ENCODE measurements around the gene PRPH.
"Not testable (repeated sequence)": the region's sequence is repeated elsewhere in the genome, so short reads cannot be mapped to it uniquely, and the experiment has no call there.

Gene PRPH

DNA sequence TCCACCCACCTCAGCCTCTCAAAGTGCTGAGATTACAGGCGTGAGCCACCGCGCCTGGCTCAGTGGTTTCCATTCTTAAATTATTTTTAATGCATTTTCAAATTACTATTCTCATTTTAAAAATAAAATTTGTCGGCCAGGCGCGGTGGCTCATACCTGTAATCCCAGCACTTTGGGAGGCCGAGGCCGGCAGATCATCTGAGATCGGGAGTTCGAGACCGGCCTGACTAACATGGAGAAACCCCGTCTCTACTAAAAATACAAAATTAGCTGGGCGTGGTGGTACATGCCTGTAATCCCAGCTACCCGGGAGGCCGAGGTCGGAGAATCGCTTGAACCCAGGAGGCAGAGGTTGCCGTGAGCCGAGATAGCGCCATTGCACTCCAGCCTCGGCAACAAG, 38.8 kb downstream of the PRPH start:
- WGBS, 2 experiments = 91 to 93% methylated on average over 19 to 20 of the region's 21 CpGs
- not testable (repeated sequence) for H3K9me3 ChIP-seq (ENCODE audit: control insufficient read depth, low read length); H3K27ac ChIP-seq (ENCODE audit: insufficient read depth, low read depth, low read length, poor library complexity, severe bottlenecking); H3K4me3 ChIP-seq (ENCODE audit: insufficient read depth, low read depth, low read length)
- Histone ChIP-seq H3K4me1 (ENCODE audit: control insufficient read depth, insufficient read depth, low read length) (peaks cover 10% of the 10 kb centered on the region), H3K27me3 (ENCODE audit: control insufficient read depth, insufficient read depth, low read length, poor library complexity, severe bottlenecking) (peaks cover 71% of the 10 kb centered on the region), H3K36me3 (ENCODE audit: control insufficient read depth, insufficient read depth, low read length) (peaks cover 19% of the 10 kb centered on the region)

GRCh38 chr12:49334226-49334625, 39.3 kb downstream of the PRPH start:
- Histone ChIP-seq H3K4me3 (ENCODE audit: insufficient read depth, low read depth, low read length) (no peak overlapping the region), H3K36me3 (ENCODE audit: control insufficient read depth, insufficient read depth, low read length) (peaks cover 14% of the 10 kb centered on the region), H3K9me3 (ENCODE audit: control insufficient read depth, low read length) (no peaks in the 10 kb centered on the region), H3K4me1 (ENCODE audit: control insufficient read depth, insufficient read depth, low read length) (peaks cover 10% of the 10 kb centered on the region), H3K27ac (ENCODE audit: insufficient read depth, low read depth, low read length, poor library complexity, severe bottlenecking) (no peak overlapping the region), H3K27me3 (ENCODE audit: control insufficient read depth, insufficient read depth, low read length, poor library complexity, severe bottlenecking) (peaks cover 75% of the 10 kb centered on the region)
- 89 to 90% methylated on average over 19 of the region's 19 CpGs for WGBS, 2 experiments

DNA sequence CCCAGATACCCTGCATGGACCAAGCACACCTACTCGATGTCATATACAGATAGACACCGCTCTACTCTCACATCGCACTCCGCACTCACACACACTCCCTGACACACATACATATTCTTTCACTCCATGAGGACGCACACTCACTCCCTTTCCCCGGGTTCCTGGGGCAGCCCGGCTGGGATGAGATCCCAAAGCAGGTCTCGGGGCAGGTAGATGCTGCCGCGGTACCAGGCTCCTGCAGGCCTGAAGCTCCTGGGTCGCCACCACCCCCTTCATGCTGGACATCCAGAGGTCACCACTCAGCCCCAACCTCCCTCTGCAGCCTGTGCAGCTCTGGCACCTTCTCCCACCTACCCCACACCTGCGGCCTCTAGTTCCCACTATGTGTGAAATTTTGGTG, 39.7 kb downstream of the PRPH start:
- Histone ChIP-seq H3K4me3 (ENCODE audit: insufficient read depth, low read depth, low read length) (no peak overlapping the region), H3K27me3 (ENCODE audit: control insufficient read depth, insufficient read depth, low read length, poor library complexity, severe bottlenecking) (peaks cover 80% of the 10 kb centered on the region), H3K9me3 (ENCODE audit: control insufficient read depth, low read length) (no peaks in the 10 kb centered on the region), H3K36me3 (ENCODE audit: control insufficient read depth, insufficient read depth, low read length) (peaks cover 10% of the 10 kb centered on the region), H3K27ac (ENCODE audit: insufficient read depth, low read depth, low read length, poor library complexity, severe bottlenecking) (no peak overlapping the region), H3K4me1 (ENCODE audit: control insufficient read depth, insufficient read depth, low read length) (peaks cover 10% of the 10 kb centered on the region)
- WGBS, 2 experiments = 87 to 88% methylated on average over 12 of the region's 12 CpGs

GRCh38 chr12:49335118-49335954, 40.4 kb downstream of the PRPH start:
- H3K27ac ChIP-seq (ENCODE audit: insufficient read depth, low read depth, low read length, poor library complexity, severe bottlenecking) = no peak overlapping the region
- H3K4me3 ChIP-seq (ENCODE audit: insufficient read depth, low read depth, low read length) = no peak overlapping the region
- peaks cover 86% of the 10 kb centered on the region for H3K27me3 ChIP-seq (ENCODE audit: control insufficient read depth, insufficient read depth, low read length, poor library complexity, severe bottlenecking)
- peaks cover 10% of the 10 kb centered on the region for H3K4me1 ChIP-seq (ENCODE audit: control insufficient read depth, insufficient read depth, low read length)
- peaks cover 6% of the 10 kb centered on the region for H3K36me3 ChIP-seq (ENCODE audit: control insufficient read depth, insufficient read depth, low read length)
- no peaks in the 10 kb centered on the region for H3K9me3 ChIP-seq (ENCODE audit: control insufficient read depth, low read length)
- 79 to 81% methylated on average over 16 of the region's 16 CpGs for WGBS, 2 experiments

- Histone ChIP-seq H3K27me3 (ENCODE audit: control insufficient read depth, insufficient read depth, low read length, poor library complexity, severe bottlenecking) (peaks cover 94% of the 10 kb centered on the region), H3K9me3 (ENCODE audit: control insufficient read depth, low read length) (no peaks in the 10 kb centered on the region), H3K36me3 (ENCODE audit: control insufficient read depth, insufficient read depth, low read length) (no peaks in the 10 kb centered on the region), H3K4me3 (ENCODE audit: insufficient read depth, low read depth, low read length) (no peak overlapping the region), H3K4me1 (ENCODE audit: control insufficient read depth, insufficient read depth, low read length) (peaks cover 13% of the 10 kb centered on the region), H3K27ac (ENCODE audit: insufficient read depth, low read depth, low read length, poor library complexity, severe bottlenecking) (no peak overlapping the region)
- 23 to 28% methylated on average over 72 of the region's 72 CpGs for WGBS, 2 experiments
Observed at GRCh38 chr12:49335955-49336644, 41.2 kb downstream of the PRPH start.

- peaks cover 20% of the 10 kb centered on the region for H3K4me1 ChIP-seq (ENCODE audit: control insufficient read depth, insufficient read depth, low read length)
- no peak within 1 kb of the TSS for H3K27ac ChIP-seq (ENCODE audit: insufficient read depth, low read depth, low read length, poor library complexity, severe bottlenecking)
- WGBS, 2 experiments = 3% methylated on average over 65 of the region's 65 CpGs
Observed at GRCh38 chr12:49336645-49337584, 42.0 kb downstream of the PRPH start, which contains the start of gene C1QL4. C1QL4 (minus strand) TSS chr12:49337188; CDS start chr12:49336477, 711 bp downstream.

DNA sequence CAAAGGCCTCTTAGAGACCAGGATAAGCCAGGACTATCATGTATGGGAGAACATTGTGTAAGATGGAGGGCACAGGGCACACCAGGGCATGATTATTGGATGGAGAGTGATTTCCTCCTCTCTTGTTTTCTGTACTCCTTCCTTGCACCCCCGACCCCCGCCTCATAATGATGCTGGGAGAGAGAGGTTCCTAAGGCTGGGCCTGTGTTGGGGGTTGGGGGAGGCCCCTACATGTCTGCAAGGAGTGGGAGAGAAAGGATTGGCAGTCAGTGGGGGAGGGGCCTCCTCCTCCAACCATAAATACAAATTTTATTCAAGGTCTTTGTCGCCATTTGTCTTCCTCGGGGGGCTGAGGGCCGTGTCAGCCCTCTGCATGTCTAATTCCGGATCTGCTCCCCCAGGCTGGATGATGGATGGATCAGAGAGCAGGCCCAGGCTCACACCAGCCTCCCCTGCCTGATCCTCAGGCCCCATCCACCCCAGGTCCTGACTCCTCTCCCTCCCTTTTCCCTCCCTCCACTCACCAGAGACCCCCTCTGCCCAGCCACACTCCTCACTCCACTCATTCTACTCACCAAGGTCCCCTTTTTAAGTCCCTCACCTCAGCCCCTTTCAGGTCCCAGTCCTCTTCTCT, 44.0 kb downstream of the PRPH start:
- no peak overlapping the region for H3K27ac ChIP-seq (ENCODE audit: insufficient read depth, low read depth, low read length, poor library complexity, severe bottlenecking)
- H3K27me3 ChIP-seq (ENCODE audit: control insufficient read depth, insufficient read depth, low read length, poor library complexity, severe bottlenecking) = peaks cover 100% of the 10 kb centered on the region
- no peaks in the 10 kb centered on the region for H3K9me3 ChIP-seq (ENCODE audit: control insufficient read depth, low read length)
- peaks cover 20% of the 10 kb centered on the region for H3K4me1 ChIP-seq (ENCODE audit: control insufficient read depth, insufficient read depth, low read length)
- H3K36me3 ChIP-seq (ENCODE audit: control insufficient read depth, insufficient read depth, low read length) = no peaks in the 10 kb centered on the region
- H3K4me3 ChIP-seq (ENCODE audit: insufficient read depth, low read depth, low read length) = no peak overlapping the region
- WGBS, 2 experiments = 42% methylated on average over 4 to 6 of the region's 6 CpGs

More at GRCh38 chr12:49336645-49337584, 42.0 kb downstream of the PRPH start, which contains the start of gene C1QL4:
- no peaks in the 10 kb centered on the region for H3K9me3 ChIP-seq (ENCODE audit: control insufficient read depth, low read length)
- peaks cover 100% of the 10 kb centered on the region for H3K27me3 ChIP-seq (ENCODE audit: control insufficient read depth, insufficient read depth, low read length, poor library complexity, severe bottlenecking)
- H3K4me3 ChIP-seq (ENCODE audit: insufficient read depth, low read depth, low read length) = peak within 1 kb of the TSS; percentile 18
- no peaks in the 10 kb centered on the region for H3K36me3 ChIP-seq (ENCODE audit: control insufficient read depth, insufficient read depth, low read length)

DNA sequence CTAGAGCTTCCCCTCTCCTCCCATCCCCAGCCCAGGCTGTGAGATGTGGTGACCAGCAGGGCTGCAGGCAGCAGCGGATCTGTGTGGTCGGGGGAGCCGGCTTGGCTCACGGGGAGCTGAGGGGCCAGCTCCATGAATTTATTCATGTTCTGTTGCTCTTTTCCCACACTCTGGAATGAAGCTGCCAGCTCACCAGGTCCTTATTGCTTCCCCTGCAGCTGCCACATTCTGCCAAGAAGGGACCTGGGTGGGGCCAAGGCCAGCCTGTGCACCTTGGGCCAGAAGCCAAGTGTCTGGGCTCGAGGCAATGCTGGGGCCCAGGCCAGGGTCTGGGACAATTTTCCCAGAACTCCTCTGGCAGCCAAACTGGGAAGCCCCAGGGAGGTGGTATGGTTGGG, 44.5 kb downstream of the PRPH start:
- WGBS, 2 experiments = 17 to 25% methylated on average over 5 of the region's 5 CpGs
- Histone ChIP-seq H3K9me3 (ENCODE audit: control insufficient read depth, low read length) (no peaks in the 10 kb centered on the region), H3K4me3 (ENCODE audit: insufficient read depth, low read depth, low read length) (no peak overlapping the region), H3K27me3 (ENCODE audit: control insufficient read depth, insufficient read depth, low read length, poor library complexity, severe bottlenecking) (peaks cover 100% of the 10 kb centered on the region), H3K36me3 (ENCODE audit: control insufficient read depth, insufficient read depth, low read length) (no peaks in the 10 kb centered on the region), H3K4me1 (ENCODE audit: control insufficient read depth, insufficient read depth, low read length) (peaks cover 20% of the 10 kb centered on the region), H3K27ac (ENCODE audit: insufficient read depth, low read depth, low read length, poor library complexity, severe bottlenecking) (no peak overlapping the region)

DNA sequence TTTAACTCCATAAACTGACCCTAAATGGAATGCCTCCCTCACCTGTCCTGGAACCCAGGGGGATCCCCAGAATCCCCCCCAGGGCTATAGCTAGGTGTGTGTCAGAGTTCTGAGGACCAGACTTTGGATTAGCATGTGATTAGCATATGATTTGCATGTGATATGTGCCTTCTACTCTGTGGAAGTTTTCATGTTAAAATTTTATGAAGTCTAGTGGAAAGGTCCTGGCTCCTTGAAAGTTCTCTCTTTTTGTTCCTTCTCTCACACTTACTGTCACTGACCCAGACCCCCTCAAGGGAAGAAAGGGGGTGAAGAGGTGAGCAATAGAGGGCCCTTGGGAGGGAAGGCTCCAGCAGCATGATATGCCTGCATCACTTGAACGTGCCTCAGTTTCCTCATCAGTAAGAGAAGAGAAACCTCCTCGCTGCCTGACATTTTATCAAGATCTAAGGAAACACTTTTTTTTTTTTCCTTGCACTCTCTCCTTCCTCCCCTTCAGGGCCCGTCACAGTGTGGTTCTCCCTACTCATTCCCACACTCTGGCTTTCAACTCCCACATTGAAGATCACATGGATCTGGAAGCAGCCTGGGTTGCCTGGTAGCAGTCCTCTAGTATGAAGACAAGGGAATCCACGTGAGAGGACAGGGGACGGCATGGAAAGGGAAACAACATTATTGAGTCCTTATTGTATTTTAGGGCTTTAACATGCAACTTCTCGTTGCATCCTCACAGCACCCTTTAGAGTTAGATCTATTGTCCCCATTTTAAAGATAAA, 45.3 kb downstream of the PRPH start:
- H3K27me3 ChIP-seq (ENCODE audit: control insufficient read depth, insufficient read depth, low read length, poor library complexity, severe bottlenecking) = peaks cover 100% of the 10 kb centered on the region
- H3K27ac ChIP-seq (ENCODE audit: insufficient read depth, low read depth, low read length, poor library complexity, severe bottlenecking) = no peak overlapping the region
- no peaks in the 10 kb centered on the region for H3K36me3 ChIP-seq (ENCODE audit: control insufficient read depth, insufficient read depth, low read length)
- no peak overlapping the region for H3K4me3 ChIP-seq (ENCODE audit: insufficient read depth, low read depth, low read length)
- H3K9me3 ChIP-seq (ENCODE audit: control insufficient read depth, low read length) = no peaks in the 10 kb centered on the region
- 40 to 49% methylated on average over 6 of the region's 6 CpGs for WGBS, 2 experiments
- H3K4me1 ChIP-seq (ENCODE audit: control insufficient read depth, insufficient read depth, low read length) = peaks cover 20% of the 10 kb centered on the region

All from ectodermal cell (in vitro differentiated cells).